HEK293T (cell line): ENCODE data around the gene RBMS1.

Source experiments
- BHLHE40 ChIP-seq: fragments of 450-650 bp; IDR thresholded peaks from 2 replicates; pipeline ENCODE4 v1.6.1; 2016; ENCODE audit warnings: mild to moderate bottlenecking, moderate library complexity, borderline replicate concordance
- CTBP1 ChIP-seq: fragments of 450-650 bp; IDR thresholded peaks from 2 replicates; pipeline ENCODE4 v1.6.1; 2016; ENCODE audit warnings: borderline replicate concordance
- ELF4 ChIP-seq: fragments of 450-650 bp; IDR thresholded peaks from 2 replicates; pipeline ENCODE4 v1.6.1; 2017; ENCODE audit warnings: antibody characterized with exemption
- FOXA1 ChIP-seq: fragments of 450-650 bp; IDR thresholded peaks from 2 replicates; pipeline ENCODE4 v1.6.1; 2016; ENCODE audit warnings: mild to moderate bottlenecking
- FOXK2 ChIP-seq: fragments of 450-650 bp; IDR thresholded peaks from 2 replicates; pipeline ENCODE4 v1.6.1; 2016; ENCODE audit warnings: mild to moderate bottlenecking
- FOXM1 ChIP-seq: fragments of 450-650 bp; IDR thresholded peaks from 2 replicates; pipeline ENCODE4 v1.6.1; 2017; ENCODE audit warnings: mild to moderate bottlenecking, borderline replicate concordance
- HDGF ChIP-seq: fragments of 450-650 bp; IDR thresholded peaks from 2 replicates; pipeline ENCODE4 v1.6.1; 2017; ENCODE audit warnings: antibody characterized with exemption, borderline replicate concordance
- LEF1 ChIP-seq: fragments of 450-650 bp; IDR thresholded peaks from 2 replicates; pipeline ENCODE4 v1.6.1; 2017; ENCODE audit warnings: mild to moderate bottlenecking, borderline replicate concordance
- NFRKB ChIP-seq: fragments of 450-650 bp; IDR thresholded peaks from 2 replicates; pipeline ENCODE4 v1.6.1; 2016; ENCODE audit warnings: mild to moderate bottlenecking, moderate library complexity
- SP1 ChIP-seq: fragments of 450-650 bp; IDR thresholded peaks from 2 replicates; pipeline ENCODE4 v1.6.1; 2017
- SUZ12 ChIP-seq: fragments of 450-650 bp; IDR thresholded peaks from 2 replicates; pipeline ENCODE4 v1.6.1; 2016; ENCODE audit warnings: mild to moderate bottlenecking
- TARDBP ChIP-seq: fragments of 450-650 bp; IDR thresholded peaks from 2 replicates; pipeline ENCODE4 v1.6.1; 2016

- no peak for TF ChIP-seq BHLHE40
- TF ChIP-seq SP1, result no peak
- no peak for TF ChIP-seq HDGF
- TF ChIP-seq NFRKB, result no peak
- no peak for TF ChIP-seq FOXM1
- TF ChIP-seq LEF1, result no peak
- TF ChIP-seq TARDBP, result no peak
- TF ChIP-seq SUZ12, result no peak
- TF ChIP-seq ELF4, result no peak
- TF ChIP-seq CTBP1, result no peak
- TF ChIP-seq FOXA1, result no peak
- TF ChIP-seq FOXK2, result no peak
These were observed 161.3 kb downstream of the RBMS1 start for GRCh38 chr2:160332318-160332717.
